Skeletal muscle tissue (tissue), 4 donors: ENCODE results near the gene TCF7L2. TPM values are rescaled to one million over a fixed set of nuclear protein-coding genes. Genes with fewer than 3 reads are reported as not detected.
A peak's percentile ranks its signal among the peaks of the same experiment; 100 is the strongest.

Source experiments
- H3K27ac ChIP-seq: one replicate; pipeline ENCODE4 v1.7.0; 2013; ENCODE audit warnings: mild to moderate bottlenecking, low read depth, low read length, inconsistent platforms
- H3K27me3 ChIP-seq, 3 donors: one replicate each; pipeline ENCODE4 v1.7.0; 2013; ENCODE audit warnings: low read length in 3 of 3; ENCODE audit not compliant: control insufficient read depth in 3 of 3, insufficient read depth in 3 of 3
- H3K36me3 ChIP-seq, 3 donors: one replicate each; pipeline ENCODE4 v1.7.0; 2013; ENCODE audit warnings: low read length in 3 of 3; ENCODE audit not compliant: control insufficient read depth in 3 of 3, insufficient read depth in 3 of 3
- H3K4me1 ChIP-seq, 3 donors: one replicate each; pipeline ENCODE4 v1.7.0; 2013; ENCODE audit warnings: low read length in 3 of 3, mild to moderate bottlenecking in 3 of 3; ENCODE audit not compliant: control insufficient read depth in 3 of 3, insufficient read depth in 3 of 3
- H3K4me3 ChIP-seq, 3 donors: one replicate each; pipeline ENCODE4 v1.7.0; 2013; ENCODE audit warnings: low read length in 3 of 3
- H3K9ac ChIP-seq, 3 donors: one replicate each; pipeline ENCODE4 v1.7.0; 2013; ENCODE audit warnings: low read length in 3 of 3, mild to moderate bottlenecking in 3 of 3, moderate library complexity in 2 of 3, low read depth in 1 of 3
- H3K9me3 ChIP-seq, 3 donors: one replicate each; pipeline ENCODE4 v1.7.0; 2013; ENCODE audit warnings: low read length in 3 of 3; ENCODE audit not compliant: control insufficient read depth in 3 of 3
- total RNA-seq: library from RNA; depleted of rRNA; stranded (reverse); fragments of >200 nt; gene quantifications from one replicate; pipeline ENCODE4 v1.2.3, GENCODE V29; 2014
- donor health status: Osteomylitis.

TCF7L2 gene
- total RNA-seq, 1 donor from 2014 or later, result 33.9 TPM

GRCh38 chr10:113131613-113132261, 181.7 kb downstream of the TCF7L2 start:
- Histone ChIP-seq H3K27me3 (no peaks in the 10 kb centered on the region), H3K36me3 (peaks cover 0 to under 1% (median 0%) of the 10 kb centered on the region in 3 donors), H3K9me3 (no peaks in the 10 kb centered on the region), H3K4me1 (peaks cover 0 to 9% (median 5%) of the 10 kb centered on the region in 3 donors), H3K4me3 (peak overlapping the region in 2 of 3 donors; percentile 8 to 19), H3K9ac (no peak overlapping the region), H3K27ac (peak overlapping the region; percentile 45)

- Histone ChIP-seq H3K9ac (no peak overlapping the region), H3K4me3 (peak overlapping the region in 1 of 3 donors; percentile 19), H3K27me3 (no peaks in the 10 kb centered on the region), H3K9me3 (no peaks in the 10 kb centered on the region), H3K36me3 (peaks cover 0 to 2% (median 0%) of the 10 kb centered on the region in 3 donors), H3K27ac (peak overlapping the region; percentile 10), H3K4me1 (peaks cover 0 to 9% (median 5%) of the 10 kb centered on the region in 3 donors)
These were observed 182.6 kb downstream of the TCF7L2 start for GRCh38 chr10:113132591-113133121.

- Histone ChIP-seq H3K9ac (no peak overlapping the region), H3K27ac (peak overlapping the region; percentile 10), H3K36me3 (peaks cover 0 to 2% (median 0%) of the 10 kb centered on the region in 3 donors), H3K4me1 (peaks cover 0 to 9% (median 5%) of the 10 kb centered on the region in 3 donors), H3K27me3 (no peaks in the 10 kb centered on the region), H3K9me3 (no peaks in the 10 kb centered on the region), H3K4me3 (no peak overlapping the region)
These were observed 183.6 kb downstream of the TCF7L2 start for GRCh38 chr10:113133497-113134115.

- no peak overlapping the region for H3K9ac ChIP-seq
- H3K9me3 ChIP-seq, result no peaks in the 10 kb centered on the region
These were observed 185.0 kb downstream of the TCF7L2 start for GRCh38 chr10:113135025-113135424.

GRCh38 chr10:113137941-113138685, 188.1 kb downstream of the TCF7L2 start:
- Histone ChIP-seq H3K4me3 (no peak overlapping the region), H3K9me3 (no peaks in the 10 kb centered on the region), H3K27me3 (no peaks in the 10 kb centered on the region), H3K27ac (no peak overlapping the region), H3K36me3 (peaks cover 9 to 10% (median 9%) of the 10 kb centered on the region in 3 donors), H3K9ac (no peak overlapping the region), H3K4me1 (peaks cover 0 to 4% (median 0%) of the 10 kb centered on the region in 3 donors)

More at GRCh38 chr10:113135025-113135424, 185.0 kb downstream of the TCF7L2 start:
- Histone ChIP-seq H3K27me3 (no peaks in the 10 kb centered on the region), H3K4me3 (no peak overlapping the region), H3K36me3 (peaks cover 0 to 2% (median 0%) of the 10 kb centered on the region in 3 donors), H3K27ac (no peak overlapping the region), H3K4me1 (peaks cover 0 to 9% (median 5%) of the 10 kb centered on the region in 3 donors)

- Histone ChIP-seq H3K27ac (no peak overlapping the region), H3K4me1 (no peaks in the 10 kb centered on the region), H3K9me3 (no peaks in the 10 kb centered on the region), H3K4me3 (no peak overlapping the region), H3K27me3 (no peaks in the 10 kb centered on the region), H3K9ac (no peak overlapping the region), H3K36me3 (peaks cover 11 to 16% (median 16%) of the 10 kb centered on the region in 3 donors)
These were observed 189.0 kb downstream of the TCF7L2 start for GRCh38 chr10:113138937-113139585.

GRCh38 chr10:113139699-113140098, 189.7 kb downstream of the TCF7L2 start:
- Histone ChIP-seq H3K4me1 (no peaks in the 10 kb centered on the region), H3K9ac (no peak overlapping the region), H3K36me3 (peaks cover 16 to 23% (median 21%) of the 10 kb centered on the region in 3 donors), H3K9me3 (no peaks in the 10 kb centered on the region), H3K27ac (no peak overlapping the region), H3K4me3 (no peak overlapping the region), H3K27me3 (no peaks in the 10 kb centered on the region)

- H3K27me3 ChIP-seq, result no peaks in the 10 kb centered on the region
- H3K4me1 ChIP-seq, result no peaks in the 10 kb centered on the region
- no peak overlapping the region for H3K9ac ChIP-seq
- no peak overlapping the region for H3K27ac ChIP-seq
- H3K36me3 ChIP-seq, result peaks cover 16 to 23% (median 21%) of the 10 kb centered on the region in 3 donors
- H3K9me3 ChIP-seq, result no peaks in the 10 kb centered on the region
- H3K4me3 ChIP-seq, result no peak overlapping the region
These were observed 190.3 kb downstream of the TCF7L2 start for GRCh38 chr10:113140143-113141011.
